ENCODE measurements around the gene ADGRB3. TPM values are rescaled to one million over a fixed set of nuclear protein-coding genes. Genes with fewer than 3 reads are reported as not detected.

The ADGRB3 gene
- total and polyA plus RNA-seq, 2 donors (not counting 1 experiment from before 2014, with no cell fraction given): not detected

GRCh38 chr6:69164564-69165229 is 529.6 kb downstream of the ADGRB3 start:
- H2AFZ ChIP-seq (ENCODE audit: insufficient read depth, low read depth, low read length, poor library complexity, severe bottlenecking): no peak overlapping the region
- CTCF ChIA-PET: no interaction called here

GRCh38 chr6:69179681-69180080 is 544.6 kb downstream of the ADGRB3 start:
- Histone ChIP-seq H3K27ac (ENCODE audit: low read length in 2 of 2) (no peak overlapping the region), H3K9me3 (ENCODE audit: control extremely low read depth in 1 of 3, control insufficient read depth in 2 of 3, insufficient read depth in 1 of 3, low read length in 2 of 3) (peaks cover 0 to 10% (median 0%) of the 10 kb centered on the region in 3 donors), H3K4me1 (ENCODE audit: control insufficient read depth in 2 of 2, insufficient read depth in 2 of 2, low read length in 2 of 2) (no peaks in the 10 kb centered on the region), H3K9ac (ENCODE audit: low read length) (no peak overlapping the region), H2AFZ (ENCODE audit: insufficient read depth, low read depth, low read length, poor library complexity, severe bottlenecking) (no peak overlapping the region), H3K4me2 (replicated peaks; ENCODE audit: low read depth, low read length, poor library complexity, severe bottlenecking) (no peak overlapping the region), H3K36me3 (replicated peaks in 1 of 2; ENCODE audit: control extremely low read depth in 1 of 2, control insufficient read depth in 1 of 2, extremely low read depth in 1 of 2, insufficient read depth in 2 of 2, low read length in 1 of 2) (no peaks in the 10 kb centered on the region), H3K4me3 (ENCODE audit: control extremely low read depth in 1 of 5, extremely low read depth in 1 of 5, insufficient read depth in 1 of 5, low read depth in 2 of 5, low read length in 4 of 5) (no peak overlapping the region), H4K20me1 (ENCODE audit: control insufficient read depth, insufficient read depth, low read length, poor library complexity, severe bottlenecking) (no peaks in the 10 kb centered on the region), H3K79me2 (ENCODE audit: control insufficient read depth, insufficient read depth, low read length) (no peaks in the 10 kb centered on the region), H3K27me3 (replicated peaks in 1 of 4; ENCODE audit: control extremely low read depth in 1 of 4, control insufficient read depth in 3 of 4, insufficient read depth in 4 of 4, low read length in 3 of 4) (no peaks in the 10 kb centered on the region)
- DNase-seq: no peak
- POLR2A ChIA-PET: no interaction called here
- Mint-ChIP-seq H3K27ac (no peak overlapping the region), H3K9me3 (ENCODE audit: insufficient read depth) (no peaks in the 10 kb centered on the region), H3K4me1 (no peaks in the 10 kb centered on the region), H3K4me3 (no peak overlapping the region), H3K27me3 (no peaks in the 10 kb centered on the region)
- intact Hi-C loops (cut with micrococcal nuclease): no loop called here
- no peak for ATAC-seq (ENCODE audit: low read depth)
- CTCF ChIA-PET: no interaction called here
- no peak for TF ChIP-seq EZH2 (IDR thresholded peaks at IDR 0.05; ENCODE audit: borderline replicate concordance, insufficient read depth, low read depth, low read length, poor library complexity, severe bottlenecking)
- TF ChIP-seq CTCF (IDR thresholded peaks at IDR 0.05): no peak

More at GRCh38 chr6:69164564-69165229, 529.6 kb downstream of the ADGRB3 start:
- H3K9me3 Mint-ChIP-seq (ENCODE audit: insufficient read depth): no peaks in the 10 kb centered on the region
- intact Hi-C loops (cut with micrococcal nuclease): no loop called here
- H3K79me2 ChIP-seq (ENCODE audit: control insufficient read depth, insufficient read depth, low read length): no peaks in the 10 kb centered on the region
- no peak overlapping the region for H3K27ac ChIP-seq (ENCODE audit: low read length in 2 of 2)
- no peak overlapping the region for H3K4me3 Mint-ChIP-seq
- ATAC-seq (ENCODE audit: low read depth) (no peak), DNase-seq (no peak)
- no peaks in the 10 kb centered on the region for H3K36me3 ChIP-seq (replicated peaks in 1 of 2; ENCODE audit: control extremely low read depth in 1 of 2, control insufficient read depth in 1 of 2, extremely low read depth in 1 of 2, insufficient read depth in 2 of 2, low read length in 1 of 2)
- no peaks in the 10 kb centered on the region for H3K4me1 ChIP-seq (ENCODE audit: control insufficient read depth in 2 of 2, insufficient read depth in 2 of 2, low read length in 2 of 2)
- H4K20me1 ChIP-seq (ENCODE audit: control insufficient read depth, insufficient read depth, low read length, poor library complexity, severe bottlenecking): no peaks in the 10 kb centered on the region
- H3K9ac ChIP-seq (ENCODE audit: low read length): no peak overlapping the region
- POLR2A ChIA-PET: no interaction called here
- H3K4me1 Mint-ChIP-seq: no peaks in the 10 kb centered on the region
- no peaks in the 10 kb centered on the region for H3K27me3 ChIP-seq (replicated peaks in 1 of 4; ENCODE audit: control extremely low read depth in 1 of 4, control insufficient read depth in 3 of 4, insufficient read depth in 4 of 4, low read length in 3 of 4)
- no peak overlapping the region for H3K27ac Mint-ChIP-seq
- H3K4me3 ChIP-seq (ENCODE audit: control extremely low read depth in 1 of 5, extremely low read depth in 1 of 5, insufficient read depth in 1 of 5, low read depth in 2 of 5, low read length in 4 of 5): no peak overlapping the region
- H3K4me2 ChIP-seq (replicated peaks; ENCODE audit: low read depth, low read length, poor library complexity, severe bottlenecking): no peak overlapping the region
- H3K27me3 Mint-ChIP-seq: no peaks in the 10 kb centered on the region
- TF ChIP-seq EZH2 (IDR thresholded peaks at IDR 0.05; ENCODE audit: borderline replicate concordance, insufficient read depth, low read depth, low read length, poor library complexity, severe bottlenecking) (no peak), CTCF (IDR thresholded peaks at IDR 0.05) (no peak)
- 43% methylated on average over 1 of the region's 4 CpGs for WGBS (ENCODE audit: insufficient coverage)
- H3K9me3 ChIP-seq (ENCODE audit: control extremely low read depth in 1 of 3, control insufficient read depth in 2 of 3, insufficient read depth in 1 of 3, low read length in 2 of 3): no peaks in the 10 kb centered on the region
